NCI-H2196 (cell line): ENCODE results near the gene CAMK4.
"Not testable (repeated sequence)": the region's sequence is repeated elsewhere in the genome, so short reads cannot be mapped to it uniquely, and the experiment has no call there.

Source experiments
- DNase-seq: peaks from one replicate; lab custom pipeline; 2025; ENCODE audit not compliant: unreplicated experiment; lab: John Stamatoyannopoulos, UW

The CAMK4 gene

GRCh38 chr5:111377306-111377705 is 153.1 kb downstream of the CAMK4 start:
- DNase-seq: no peak

GRCh38 chr5:111379391-111379816 is 155.2 kb downstream of the CAMK4 start:
- no peak for DNase-seq

GRCh38 chr5:111383288-111383970 is 159.2 kb downstream of the CAMK4 start:
- DNase-seq: no peak

- no peak for DNase-seq
Observed at GRCh38 chr5:111384220-111384619, 160.0 kb downstream of the CAMK4 start.

- no peak for DNase-seq
Observed at GRCh38 chr5:111385051-111385450, 160.9 kb downstream of the CAMK4 start.

- no peak for DNase-seq
Observed at GRCh38 chr5:111385970-111386831, 162.0 kb downstream of the CAMK4 start.

- DNase-seq: no peak
Observed at GRCh38 chr5:111386832-111387162, 162.6 kb downstream of the CAMK4 start.

GRCh38 chr5:111387361-111387760 is 163.2 kb downstream of the CAMK4 start:
- DNase-seq: no peak

GRCh38 chr5:111389390-111390082 is 165.4 kb downstream of the CAMK4 start:
- no peak for DNase-seq

- no peak for DNase-seq
Observed at GRCh38 chr5:111392181-111392580, 168.0 kb downstream of the CAMK4 start.

- DNase-seq: no peak
Observed at GRCh38 chr5:111394586-111394985, 170.4 kb downstream of the CAMK4 start.

GRCh38 chr5:111398013-111398412 is 173.8 kb downstream of the CAMK4 start:
- no peak for DNase-seq

- DNase-seq: no peak
Observed at GRCh38 chr5:111399113-111399512, 174.9 kb downstream of the CAMK4 start.

- DNase-seq: no peak
Observed at GRCh38 chr5:111401906-111402305, 177.7 kb downstream of the CAMK4 start.

GRCh38 chr5:111404270-111404769 is 180.1 kb downstream of the CAMK4 start:
- DNase-seq: no peak

GRCh38 chr5:111407562-111407961 is 183.4 kb downstream of the CAMK4 start:
- DNase-seq: no peak

GRCh38 chr5:111408817-111409216 is 184.6 kb downstream of the CAMK4 start:
- DNase-seq: no peak

- DNase-seq: not testable (repeated sequence)
Observed at GRCh38 chr5:111409266-111409665, 185.1 kb downstream of the CAMK4 start.

GRCh38 chr5:111410067-111410466 is 185.9 kb downstream of the CAMK4 start:
- not testable (repeated sequence) for DNase-seq

GRCh38 chr5:111411301-111411700 is 187.1 kb downstream of the CAMK4 start:
- no peak for DNase-seq

GRCh38 chr5:111412593-111412992 is 188.4 kb downstream of the CAMK4 start:
- DNase-seq: no peak

GRCh38 chr5:111415053-111415452 is 190.9 kb downstream of the CAMK4 start:
- no peak for DNase-seq
